ENCODE results near the gene DNAJB11.

DNA sequence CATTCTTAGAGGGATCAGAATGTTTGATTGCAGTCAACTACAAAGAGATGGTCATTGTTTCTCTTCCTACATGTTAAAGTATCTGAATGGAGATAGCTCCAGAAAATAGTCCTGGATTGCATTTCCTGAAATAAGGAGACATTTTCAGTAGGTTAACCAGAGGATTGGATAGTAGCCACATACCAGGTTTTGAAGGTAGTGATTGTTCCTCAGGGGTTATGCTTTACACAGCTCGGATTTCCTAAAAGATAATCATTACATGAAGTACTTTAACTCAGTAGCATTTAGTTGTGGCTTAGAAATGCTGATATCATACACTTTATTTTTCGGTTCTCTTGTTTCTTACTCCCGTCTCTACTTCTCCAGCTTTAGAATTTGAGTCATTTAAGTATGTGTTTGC, 10.3 kb downstream of the DNAJB11 start:
- TF ChIP-seq POLR2A (IDR thresholded peaks at IDR 0.05; ENCODE audit: low read depth) (no peak), EP300 (IDR thresholded peaks at IDR 0.05) (no peak)
- TF ChIP-seq, protein P1, sequence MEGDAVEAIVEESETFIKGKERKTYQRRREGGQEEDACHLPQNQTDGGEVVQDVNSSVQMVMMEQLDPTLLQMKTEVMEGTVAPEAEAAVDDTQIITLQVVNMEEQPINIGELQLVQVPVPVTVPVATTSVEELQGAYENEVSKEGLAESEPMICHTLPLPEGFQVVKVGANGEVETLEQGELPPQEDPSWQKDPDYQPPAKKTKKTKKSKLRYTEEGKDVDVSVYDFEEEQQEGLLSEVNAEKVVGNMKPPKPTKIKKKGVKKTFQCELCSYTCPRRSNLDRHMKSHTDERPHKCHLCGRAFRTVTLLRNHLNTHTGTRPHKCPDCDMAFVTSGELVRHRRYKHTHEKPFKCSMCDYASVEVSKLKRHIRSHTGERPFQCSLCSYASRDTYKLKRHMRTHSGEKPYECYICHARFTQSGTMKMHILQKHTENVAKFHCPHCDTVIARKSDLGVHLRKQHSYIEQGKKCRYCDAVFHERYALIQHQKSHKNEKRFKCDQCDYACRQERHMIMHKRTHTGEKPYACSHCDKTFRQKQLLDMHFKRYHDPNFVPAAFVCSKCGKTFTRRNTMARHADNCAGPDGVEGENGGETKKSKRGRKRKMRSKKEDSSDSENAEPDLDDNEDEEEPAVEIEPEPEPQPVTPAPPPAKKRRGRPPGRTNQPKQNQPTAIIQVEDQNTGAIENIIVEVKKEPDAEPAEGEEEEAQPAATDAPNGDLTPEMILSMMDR (IDR thresholded peaks at IDR 0.05) = no peak

Measured in esophagus muscularis mucosa (tissue), 4 donors.